GM12865 (cell line): ENCODE results near the gene MZF1.
"Not testable (repeated sequence)": the region's sequence is repeated elsewhere in the genome, so short reads cannot be mapped to it uniquely, and the experiment has no call there.

Source experiments
- DNase-seq: peaks from one replicate; pipeline ENCODE4 v3.0.0; 2010; ENCODE audit warnings: low read depth
- H3K4me3 ChIP-seq: 2 replicates; pipeline ENCODE4 v1.5.1; 2011; ENCODE audit warnings: mild to moderate bottlenecking, low read depth, low read length, control low read depth
- CTCF ChIP-seq: IDR thresholded peaks from 2 replicates; pipeline ENCODE4 v1.5.1; 2011; ENCODE audit warnings: low read length, control low read depth, low read depth, inconsistent platforms; ENCODE audit not compliant: insufficient read depth; ENCODE audit errors: missing control alignments

The MZF1 gene

GRCh38 chr19:58582985-58583384 lies 9.8 kb upstream of the MZF1 start:
- no peak for TF ChIP-seq CTCF
- no peak overlapping the region for H3K4me3 ChIP-seq
- no peak for DNase-seq

- H3K4me3 ChIP-seq, result no peak overlapping the region
- peak; percentile 98 for TF ChIP-seq CTCF
- DNase-seq, result peak; percentile 92
Observed at GRCh38 chr19:58581227-58582141, 8.3 kb upstream of the MZF1 start.

GRCh38 chr19:58579473-58580142 lies 6.5 kb upstream of the MZF1 start:
- no peak for TF ChIP-seq CTCF
- no peak overlapping the region for H3K4me3 ChIP-seq
- DNase-seq, result no peak

- DNase-seq, result no peak
- TF ChIP-seq CTCF, result no peak
- H3K4me3 ChIP-seq, result no peak overlapping the region
Observed at GRCh38 chr19:58578012-58578925, 5.1 kb upstream of the MZF1 start.

GRCh38 chr19:58577581-58577980 lies 4.4 kb upstream of the MZF1 start:
- H3K4me3 ChIP-seq, DNase-seq: not testable (repeated sequence)

GRCh38 chr19:58575183-58576041 lies 2.3 kb upstream of the MZF1 start:
- DNase-seq, result peak; percentile 94
- peak overlapping the region; percentile 85 for H3K4me3 ChIP-seq
- peak; percentile 3 for TF ChIP-seq CTCF
